ENCODE results near the gene PHLPP1.

The PHLPP1 gene

GRCh38 chr18:62944454-62944853 is 229.1 kb downstream of the PHLPP1 start:
- no peaks in the 10 kb centered on the region for H3K9me3 ChIP-seq (ENCODE audit: control insufficient read depth, low read length)
- H3K23ac ChIP-seq (ENCODE audit: low read length in 2 of 2), result no peak overlapping the region
- no peak overlapping the region for H3K27ac ChIP-seq (ENCODE audit: low read length, poor library complexity, severe bottlenecking)
- H3K79me1 ChIP-seq (replicated peaks; ENCODE audit: low read length, poor library complexity, severe bottlenecking), result no peaks in the 10 kb centered on the region
- H3K4me3 ChIP-seq (ENCODE audit: insufficient read depth in 1 of 2, low read depth in 1 of 2, low read length in 2 of 2), result no peak overlapping the region
- H2BK15ac ChIP-seq (ENCODE audit: low read depth, poor library complexity, severe bottlenecking), result no peak overlapping the region
- H2BK120ac ChIP-seq (ENCODE audit: low read depth, low read length), result no peak overlapping the region
- no peak overlapping the region for H3K14ac ChIP-seq (ENCODE audit: low read length in 2 of 2)
- no peak overlapping the region for H2BK12ac ChIP-seq (ENCODE audit: low read length in 2 of 2)
- no peak overlapping the region for H3K18ac ChIP-seq (ENCODE audit: low read depth in 1 of 2, low read length in 2 of 2)
- no peak overlapping the region for H3K4ac ChIP-seq (ENCODE audit: low read depth in 1 of 2, low read length in 2 of 2)
- H3K27me3 ChIP-seq (ENCODE audit: control insufficient read depth in 1 of 2, insufficient read depth in 1 of 2, low read length in 2 of 2), result no peaks in the 10 kb centered on the region
- H4K8ac ChIP-seq (ENCODE audit: low read length), result no peak overlapping the region
- no peak overlapping the region for H2BK5ac ChIP-seq (ENCODE audit: low read depth, low read length, poor library complexity, severe bottlenecking)
- peak; percentile 12 for DNase-seq
- no peak overlapping the region for H4K91ac ChIP-seq (ENCODE audit: low read length)
- no peak overlapping the region for H2AFZ ChIP-seq (ENCODE audit: low read depth, low read length)
- no peak overlapping the region for H3K4me2 ChIP-seq (ENCODE audit: low read length, poor library complexity, severe bottlenecking)
- no peak overlapping the region for H2AK5ac ChIP-seq (ENCODE audit: low read length, severe bottlenecking)
- H3K9ac ChIP-seq (ENCODE audit: low read length), result no peak overlapping the region
- no peaks in the 10 kb centered on the region for H3K4me1 ChIP-seq (ENCODE audit: control insufficient read depth, insufficient read depth, low read depth, low read length)
- peaks cover 0 to 17% of the 10 kb centered on the region in 2 experiments for H3K36me3 ChIP-seq (ENCODE audit: control insufficient read depth in 1 of 2, insufficient read depth in 2 of 2, low read depth in 1 of 2, low read length in 2 of 2)

DNA sequence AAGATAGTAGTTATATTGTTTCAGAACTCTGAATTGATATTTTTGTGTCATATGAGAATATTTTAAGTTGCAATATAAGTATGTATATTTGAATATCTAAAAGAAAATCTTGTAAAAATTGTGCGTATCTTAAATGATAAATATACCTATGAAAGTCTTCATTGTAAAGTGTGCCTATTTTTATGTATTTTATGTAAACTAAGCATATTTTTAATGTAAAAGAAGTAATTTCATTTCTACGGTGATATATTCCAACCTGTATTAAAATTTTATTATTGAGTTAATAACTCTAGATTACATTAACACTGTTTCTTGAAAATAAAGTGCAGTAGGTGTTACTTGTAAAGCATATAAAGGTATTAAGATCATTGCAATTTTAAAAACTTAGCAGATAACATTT is 233.4 kb downstream of the PHLPP1 start:
- no peak overlapping the region for H3K4me3 ChIP-seq (ENCODE audit: insufficient read depth in 1 of 2, low read depth in 1 of 2, low read length in 2 of 2)
- no peak overlapping the region for H2BK5ac ChIP-seq (ENCODE audit: low read depth, low read length, poor library complexity, severe bottlenecking)
- no peak for DNase-seq
- H3K27me3 ChIP-seq (ENCODE audit: control insufficient read depth in 1 of 2, insufficient read depth in 1 of 2, low read length in 2 of 2), result no peaks in the 10 kb centered on the region
- H3K9me3 ChIP-seq (ENCODE audit: control insufficient read depth, low read length), result no peaks in the 10 kb centered on the region
- no peak overlapping the region for H3K4me2 ChIP-seq (ENCODE audit: low read length, poor library complexity, severe bottlenecking)
- WGBS, result no CpG with 5 or more reads among the region's 2 CpGs
- no peak overlapping the region for H3K27ac ChIP-seq (ENCODE audit: low read length, poor library complexity, severe bottlenecking)
- H3K18ac ChIP-seq (ENCODE audit: low read depth in 1 of 2, low read length in 2 of 2), result no peak overlapping the region
- no peak overlapping the region for H3K4ac ChIP-seq (ENCODE audit: low read depth in 1 of 2, low read length in 2 of 2)
- no peak overlapping the region for H2BK12ac ChIP-seq (ENCODE audit: low read length in 2 of 2)
- H2BK120ac ChIP-seq (ENCODE audit: low read depth, low read length), result no peak overlapping the region
- H3K23ac ChIP-seq (ENCODE audit: low read length in 2 of 2), result no peak overlapping the region
- no peak overlapping the region for H4K8ac ChIP-seq (ENCODE audit: low read length)
- H3K4me1 ChIP-seq (ENCODE audit: control insufficient read depth, insufficient read depth, low read depth, low read length), result peaks cover 2% of the 10 kb centered on the region
- H2BK15ac ChIP-seq (ENCODE audit: low read depth, poor library complexity, severe bottlenecking), result no peak overlapping the region
- no peak overlapping the region for H3K9ac ChIP-seq (ENCODE audit: low read length)
- no peak overlapping the region for H3K14ac ChIP-seq (ENCODE audit: low read length in 2 of 2)
- peaks cover 0 to 12% of the 10 kb centered on the region in 2 experiments for H3K36me3 ChIP-seq (ENCODE audit: control insufficient read depth in 1 of 2, insufficient read depth in 2 of 2, low read depth in 1 of 2, low read length in 2 of 2)
- H2AFZ ChIP-seq (ENCODE audit: low read depth, low read length), result no peak overlapping the region
- no peak overlapping the region for H4K91ac ChIP-seq (ENCODE audit: low read length)
- no peaks in the 10 kb centered on the region for H3K79me1 ChIP-seq (replicated peaks; ENCODE audit: low read length, poor library complexity, severe bottlenecking)
- no peak overlapping the region for H2AK5ac ChIP-seq (ENCODE audit: low read length, severe bottlenecking)

DNA sequence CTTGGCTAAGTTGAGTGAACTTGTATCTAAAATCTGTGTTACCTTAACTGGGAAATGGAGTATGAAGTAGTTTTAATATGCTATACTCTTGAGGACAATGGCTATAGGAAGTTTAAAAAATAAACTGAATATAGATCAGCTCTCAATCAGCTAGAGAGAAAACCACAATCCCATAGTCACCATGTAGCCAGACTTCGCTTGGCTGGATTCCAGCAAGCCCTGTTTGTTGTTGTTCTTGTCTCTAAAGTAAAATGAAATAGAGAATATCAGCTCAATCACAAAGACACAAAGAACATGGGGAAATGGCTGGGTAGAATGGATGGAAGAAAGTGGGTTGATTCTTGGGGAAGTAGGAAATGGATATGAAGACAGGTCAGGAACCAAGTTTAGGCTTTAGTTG is 234.9 kb downstream of the PHLPP1 start:
- Histone ChIP-seq H4K8ac (ENCODE audit: low read length) (no peak overlapping the region), H3K27me3 (ENCODE audit: control insufficient read depth in 1 of 2, insufficient read depth in 1 of 2, low read length in 2 of 2) (no peaks in the 10 kb centered on the region), H3K4me1 (ENCODE audit: control insufficient read depth, insufficient read depth, low read depth, low read length) (peaks cover 2% of the 10 kb centered on the region), H2BK12ac (ENCODE audit: low read length in 2 of 2) (no peak overlapping the region), H3K79me1 (replicated peaks; ENCODE audit: low read length, poor library complexity, severe bottlenecking) (no peaks in the 10 kb centered on the region), H3K4ac (ENCODE audit: low read depth in 1 of 2, low read length in 2 of 2) (no peak overlapping the region), H2BK120ac (ENCODE audit: low read depth, low read length) (no peak overlapping the region), H3K9me3 (ENCODE audit: control insufficient read depth, low read length) (no peaks in the 10 kb centered on the region), H2BK15ac (ENCODE audit: low read depth, poor library complexity, severe bottlenecking) (no peak overlapping the region), H2BK5ac (ENCODE audit: low read depth, low read length, poor library complexity, severe bottlenecking) (no peak overlapping the region), H3K18ac (ENCODE audit: low read depth in 1 of 2, low read length in 2 of 2) (no peak overlapping the region), H3K4me3 (ENCODE audit: insufficient read depth in 1 of 2, low read depth in 1 of 2, low read length in 2 of 2) (no peak overlapping the region), H2AK5ac (ENCODE audit: low read length, severe bottlenecking) (no peak overlapping the region), H3K23ac (ENCODE audit: low read length in 2 of 2) (no peak overlapping the region), H2AFZ (ENCODE audit: low read depth, low read length) (no peak overlapping the region), H4K91ac (ENCODE audit: low read length) (no peak overlapping the region), H3K9ac (ENCODE audit: low read length) (no peak overlapping the region), H3K36me3 (ENCODE audit: control insufficient read depth in 1 of 2, insufficient read depth in 2 of 2, low read depth in 1 of 2, low read length in 2 of 2) (peaks cover 3 to 8% of the 10 kb centered on the region in 2 experiments), H3K14ac (ENCODE audit: low read length in 2 of 2) (no peak overlapping the region), H3K4me2 (ENCODE audit: low read length, poor library complexity, severe bottlenecking) (no peak overlapping the region), H3K27ac (ENCODE audit: low read length, poor library complexity, severe bottlenecking) (no peak overlapping the region)
- DNase-seq, result no peak
- no CpG with 5 or more reads among the region's 1 CpG for whole genome bisulfite sequencing

- H3K14ac ChIP-seq (ENCODE audit: low read length in 2 of 2), result no peak overlapping the region
- no peak overlapping the region for H2BK12ac ChIP-seq (ENCODE audit: low read length in 2 of 2)
- H3K27ac ChIP-seq (ENCODE audit: low read length, poor library complexity, severe bottlenecking), result no peak overlapping the region
- no peak overlapping the region for H2AK5ac ChIP-seq (ENCODE audit: low read length, severe bottlenecking)
- no peak overlapping the region for H3K18ac ChIP-seq (ENCODE audit: low read depth in 1 of 2, low read length in 2 of 2)
- H4K8ac ChIP-seq (ENCODE audit: low read length), result no peak overlapping the region
- H3K27me3 ChIP-seq (ENCODE audit: control insufficient read depth in 1 of 2, insufficient read depth in 1 of 2, low read length in 2 of 2), result no peaks in the 10 kb centered on the region
- no peak overlapping the region for H2BK120ac ChIP-seq (ENCODE audit: low read depth, low read length)
- no peaks in the 10 kb centered on the region for H3K79me1 ChIP-seq (replicated peaks; ENCODE audit: low read length, poor library complexity, severe bottlenecking)
- no peak overlapping the region for H3K4ac ChIP-seq (ENCODE audit: low read depth in 1 of 2, low read length in 2 of 2)
- peaks cover 2% of the 10 kb centered on the region for H3K4me1 ChIP-seq (ENCODE audit: control insufficient read depth, insufficient read depth, low read depth, low read length)
- H3K9ac ChIP-seq (ENCODE audit: low read length), result no peak overlapping the region
- H2BK15ac ChIP-seq (ENCODE audit: low read depth, poor library complexity, severe bottlenecking), result no peak overlapping the region
- H3K9me3 ChIP-seq (ENCODE audit: control insufficient read depth, low read length), result no peaks in the 10 kb centered on the region
- H3K4me3 ChIP-seq (ENCODE audit: insufficient read depth in 1 of 2, low read depth in 1 of 2, low read length in 2 of 2), result no peak overlapping the region
- no peak overlapping the region for H2BK5ac ChIP-seq (ENCODE audit: low read depth, low read length, poor library complexity, severe bottlenecking)
- no peak for DNase-seq
- no peak overlapping the region for H2AFZ ChIP-seq (ENCODE audit: low read depth, low read length)
- peaks cover 0 to 4% of the 10 kb centered on the region in 2 experiments for H3K36me3 ChIP-seq (ENCODE audit: control insufficient read depth in 1 of 2, insufficient read depth in 2 of 2, low read depth in 1 of 2, low read length in 2 of 2)
- no peak overlapping the region for H3K4me2 ChIP-seq (ENCODE audit: low read length, poor library complexity, severe bottlenecking)
- WGBS, result 80% methylated on average over 2 of the region's 4 CpGs
- H4K91ac ChIP-seq (ENCODE audit: low read length), result no peak overlapping the region
- H3K23ac ChIP-seq (ENCODE audit: low read length in 2 of 2), result no peak overlapping the region
Observed at GRCh38 chr18:62952807-62953206, 237.5 kb downstream of the PHLPP1 start.
